GM04503 (cell line): ENCODE data around the gene TSPEAR.

Source experiments
- DNase-seq: peaks from one replicate; pipeline ENCODE4 v3.0.0-alpha.2; 2012; ENCODE audit warnings: low read depth

Gene TSPEAR

GRCh38 chr21:44527983-44528633 lies 183.3 kb downstream of the TSPEAR start:
- DNase-seq = no peak

DNA sequence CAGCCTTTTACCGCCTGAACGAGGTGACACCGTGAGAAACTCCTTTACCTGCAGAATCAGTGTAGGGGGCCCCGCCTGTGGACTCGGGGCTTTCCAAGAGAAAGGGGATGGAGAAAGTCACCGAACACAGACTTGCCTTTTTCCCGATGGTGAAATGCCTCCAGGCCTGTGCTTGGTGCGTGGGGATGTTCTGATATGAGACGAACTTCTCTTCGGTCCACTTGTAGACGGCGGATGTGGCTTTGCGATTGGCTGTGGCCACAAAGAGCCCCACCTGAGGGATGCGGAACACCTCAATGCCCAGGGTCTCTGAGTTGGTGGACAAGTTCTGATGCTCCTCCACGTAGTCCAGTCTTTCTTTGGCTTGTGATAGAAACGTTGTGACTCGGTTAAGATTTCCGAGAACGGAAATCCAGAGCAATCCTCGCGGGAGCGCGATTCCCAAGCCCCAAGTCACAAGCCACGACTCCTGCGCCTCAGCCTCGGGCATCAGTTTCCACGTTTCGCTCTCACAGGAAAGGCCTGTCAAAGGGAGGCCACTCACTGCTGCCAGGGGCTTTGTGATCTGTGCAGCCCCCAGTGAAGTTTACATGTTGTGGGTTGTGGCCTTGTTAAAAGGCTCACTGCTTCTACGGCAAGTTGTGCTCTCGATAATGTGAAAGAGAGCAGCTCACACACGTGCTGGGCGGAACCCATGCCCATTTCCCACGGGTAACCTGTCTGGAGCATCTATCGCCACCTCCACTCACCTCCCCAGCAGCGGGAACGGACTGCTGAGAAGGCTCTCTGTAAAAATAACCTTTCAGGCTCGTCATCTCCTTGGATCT lies 184.0 kb downstream of the TSPEAR start:
- DNase-seq = no peak

- no peak for DNase-seq
Measured at GRCh38 chr21:44526096-44526997, 185.0 kb downstream of the TSPEAR start.

DNA sequence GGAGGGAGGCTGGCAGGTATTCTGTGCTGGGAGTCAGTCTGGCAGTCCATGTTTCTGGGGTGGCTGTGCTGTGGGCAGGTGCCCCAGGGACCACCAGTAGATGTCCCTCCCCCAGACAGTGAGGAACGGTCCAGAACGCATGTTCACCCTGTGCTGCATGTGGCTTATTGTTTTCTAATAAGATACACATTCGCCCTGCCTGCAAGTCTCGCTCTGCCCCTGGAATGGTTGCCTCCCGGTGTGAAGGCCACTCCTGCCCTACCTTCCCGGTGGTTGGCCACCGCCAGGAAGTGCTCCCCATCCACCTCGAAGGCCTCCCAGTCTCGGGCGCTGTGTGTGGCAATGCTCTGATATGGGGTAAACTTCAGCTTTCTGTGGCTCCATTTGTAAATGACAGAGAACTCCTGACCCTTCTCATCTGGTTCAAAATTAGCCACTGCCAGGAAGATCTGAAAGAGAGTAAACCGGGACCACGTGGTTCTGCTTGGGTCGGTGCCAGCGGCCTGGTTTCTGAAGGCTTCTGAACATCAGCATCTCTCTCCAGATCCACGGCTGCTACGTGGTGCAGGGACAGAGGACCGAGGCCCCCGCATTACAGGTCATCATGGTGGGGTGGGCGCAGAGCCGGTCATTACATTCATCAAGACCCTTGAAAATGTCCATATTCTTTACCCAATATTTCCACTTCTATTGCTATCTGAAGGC lies 185.8 kb downstream of the TSPEAR start:
- DNase-seq = no peak

DNA sequence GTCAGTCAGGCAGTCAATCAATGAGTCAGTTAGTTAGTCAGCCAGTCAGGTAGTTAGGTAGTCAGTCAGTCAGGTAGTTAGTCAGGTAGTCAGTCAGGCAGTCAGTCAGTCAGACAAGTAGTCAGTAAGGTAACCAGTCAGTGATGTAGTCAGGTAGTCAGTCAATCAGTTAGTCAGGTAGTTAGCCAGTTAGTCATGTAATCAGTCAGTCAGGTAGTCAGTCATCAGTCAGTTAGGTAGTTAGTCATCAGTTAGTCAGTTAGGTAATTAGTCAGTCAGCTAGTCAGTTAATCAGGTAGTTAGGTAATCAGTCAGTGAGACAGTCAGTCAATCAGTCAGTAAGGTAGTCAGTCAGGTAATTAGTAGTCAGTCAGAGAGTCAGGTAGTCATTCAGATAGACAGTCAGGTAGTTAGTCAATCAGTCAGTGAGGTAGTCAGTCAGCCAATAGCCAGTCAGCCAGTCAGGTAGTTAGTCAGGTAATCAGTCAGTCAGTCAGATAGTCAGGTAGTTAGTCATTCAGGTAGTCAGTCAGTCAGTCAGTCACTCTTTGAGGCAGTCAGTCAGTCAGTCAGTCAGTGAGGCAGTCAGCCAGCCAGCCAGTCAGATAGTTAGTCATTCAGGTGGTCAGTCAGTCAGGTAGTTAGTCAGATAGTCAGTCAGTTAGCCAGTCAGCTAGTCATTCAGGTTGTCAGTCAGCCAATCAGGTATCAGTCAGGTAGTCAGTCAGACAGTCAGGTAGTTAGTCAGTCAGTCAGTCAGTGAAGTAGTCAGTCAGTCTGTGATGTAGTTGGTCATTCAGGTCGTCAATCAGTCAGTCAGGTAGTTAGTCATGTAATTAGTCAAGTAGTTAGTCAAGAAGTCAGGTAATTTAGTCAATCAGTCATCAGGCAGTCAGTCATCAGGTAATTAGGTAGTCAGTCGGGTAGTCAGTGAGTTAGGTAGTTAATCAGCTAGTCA lies 186.7 kb downstream of the TSPEAR start:
- no peak for DNase-seq

DNA sequence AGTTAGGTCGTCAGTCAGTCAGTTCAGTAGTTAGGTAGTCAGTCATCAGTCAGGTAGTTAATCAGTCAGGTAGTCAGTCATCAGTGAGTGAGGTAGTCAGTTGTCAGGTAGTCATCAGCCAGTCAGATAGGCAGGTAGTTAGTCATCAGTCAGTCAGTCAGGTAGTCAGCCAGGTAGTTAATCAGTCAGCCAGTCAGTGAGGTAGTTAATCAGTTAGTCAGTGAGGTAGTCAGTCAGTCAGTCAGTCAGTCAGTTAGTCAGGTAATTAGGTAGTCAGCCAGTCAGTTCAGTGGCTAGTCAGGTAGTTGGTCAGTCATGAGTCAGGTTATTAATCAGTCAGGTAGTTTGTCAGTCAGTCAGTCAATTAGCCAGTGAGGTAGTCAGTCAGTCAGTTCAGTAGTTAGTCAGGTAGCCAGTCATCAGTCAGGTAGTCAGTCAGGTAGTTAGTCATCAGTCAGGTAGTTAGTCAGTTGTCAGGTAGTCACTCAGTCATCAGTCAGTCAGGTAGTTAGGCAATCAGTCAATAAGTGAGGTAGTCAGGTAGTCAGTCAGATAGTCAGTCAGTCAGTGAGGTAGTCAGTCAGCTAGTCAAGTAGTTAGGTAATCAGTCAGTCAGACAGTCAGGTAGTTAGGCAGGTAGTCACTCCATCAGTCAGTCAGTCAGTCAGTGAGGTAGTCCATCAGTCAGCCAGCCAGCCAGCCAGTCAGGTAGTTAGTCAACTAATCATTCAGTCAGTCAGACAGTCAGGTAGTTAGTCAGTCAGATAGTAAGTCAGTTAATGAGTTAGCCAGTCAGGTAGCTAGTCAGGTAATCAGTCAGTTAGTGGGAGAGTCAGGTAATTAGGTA lies 187.6 kb downstream of the TSPEAR start:
- DNase-seq = no peak

DNA sequence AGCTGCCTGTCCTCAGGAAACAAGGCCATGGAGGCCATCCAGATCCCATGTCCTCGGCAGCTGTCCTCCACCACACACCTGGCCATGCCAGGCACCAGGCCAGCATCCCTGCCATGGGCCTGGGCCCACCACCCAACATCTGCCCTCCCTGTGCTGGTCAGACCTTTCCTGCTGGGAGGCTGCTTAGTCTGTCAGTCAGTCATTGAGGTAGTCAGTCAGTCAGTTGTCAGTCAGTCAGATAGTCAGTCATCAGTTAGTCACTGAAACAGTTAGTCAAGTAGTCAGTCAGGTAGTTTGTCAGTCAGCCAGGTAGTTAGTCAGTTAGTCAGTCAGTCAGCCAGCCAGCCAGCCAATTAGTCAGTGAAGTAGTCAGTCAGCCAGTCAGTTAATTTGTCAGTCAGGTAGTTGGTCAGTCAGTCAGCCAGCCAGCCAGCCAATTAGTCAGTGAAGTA lies 188.6 kb downstream of the TSPEAR start:
- no peak for DNase-seq

- DNase-seq = no peak
Measured at GRCh38 chr21:44521928-44522752, 189.2 kb downstream of the TSPEAR start.

DNA sequence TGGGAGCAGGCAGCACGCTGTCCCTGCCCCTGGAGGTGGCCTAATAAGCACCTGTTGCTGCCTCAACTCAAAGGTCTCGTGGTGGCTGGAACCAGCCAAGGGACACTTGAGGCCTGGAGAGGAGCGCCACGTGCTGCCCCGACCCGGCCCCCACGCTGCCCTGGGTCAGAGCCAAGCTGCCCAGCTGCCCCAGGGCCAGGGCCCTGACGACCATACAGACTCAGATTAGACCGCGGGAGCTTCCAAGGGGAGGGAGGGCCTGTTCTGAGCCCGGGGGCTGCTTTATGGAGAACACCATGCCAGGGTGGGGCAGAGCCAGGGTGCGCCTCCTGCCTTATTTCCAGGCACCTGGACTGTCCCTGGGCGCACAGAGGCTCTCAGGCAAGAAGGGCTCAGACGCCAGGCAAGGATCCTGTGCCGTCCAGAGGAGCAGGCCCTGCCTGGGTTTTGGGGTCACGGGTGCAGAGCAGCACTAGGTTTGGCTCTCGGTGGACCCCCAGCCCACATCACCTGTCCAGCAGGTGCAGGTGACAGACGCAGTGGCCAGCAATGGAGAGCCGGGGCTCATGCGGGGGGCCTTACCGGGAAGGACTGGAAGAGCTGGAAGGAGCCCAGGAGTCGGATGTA lies 190.0 kb downstream of the TSPEAR start:
- DNase-seq = no peak

DNA sequence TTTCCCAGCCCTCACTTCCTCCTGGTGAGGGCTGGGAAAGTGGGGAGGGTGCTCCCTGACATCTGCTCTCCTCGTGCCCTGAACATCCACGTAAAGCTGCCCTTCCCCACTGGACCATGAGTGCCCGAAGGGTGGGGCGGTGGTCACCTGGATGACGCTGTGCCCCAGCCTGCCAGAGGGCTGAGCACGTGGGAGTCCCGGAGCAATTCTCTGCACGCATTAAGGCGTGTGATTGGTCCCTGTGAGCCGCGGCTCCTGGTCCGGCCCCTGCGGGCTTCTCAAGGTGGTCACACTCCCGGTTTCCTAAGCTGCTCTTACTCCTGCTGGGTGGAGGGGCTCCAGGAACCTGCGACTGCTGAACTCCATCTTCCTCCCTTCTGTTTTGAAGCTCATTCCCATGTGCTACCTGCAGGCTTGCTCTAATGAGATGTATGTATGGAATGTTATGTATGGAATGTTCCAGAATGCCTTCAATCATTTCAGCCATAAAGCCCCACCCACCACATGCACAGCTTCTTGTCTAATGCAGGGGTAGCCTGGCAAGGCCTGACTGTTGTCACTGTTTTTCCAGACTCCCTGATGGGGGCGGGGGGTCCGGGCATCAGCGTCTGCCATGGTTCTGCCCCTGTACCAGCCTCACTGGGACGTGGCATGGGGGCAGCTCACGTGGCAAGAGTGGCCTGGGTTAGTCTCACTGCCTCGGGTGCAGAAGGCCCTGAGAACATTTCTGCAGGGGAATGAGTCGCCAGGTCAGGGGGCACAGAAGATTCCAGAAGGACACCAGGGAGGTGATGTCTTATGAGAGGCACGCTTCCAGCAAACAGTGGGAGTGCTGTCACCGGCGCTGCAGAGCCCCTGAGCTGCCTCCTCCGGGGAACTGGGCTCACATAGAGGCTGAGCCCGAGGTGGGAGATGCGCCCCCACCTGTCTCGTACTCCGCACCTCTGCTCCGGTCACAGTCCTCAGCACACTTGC lies 190.8 kb downstream of the TSPEAR start:
- DNase-seq = no peak

- no peak for DNase-seq
Measured at GRCh38 chr21:44519346-44520325, 191.7 kb downstream of the TSPEAR start.

- no peak for DNase-seq
Measured at GRCh38 chr21:44518686-44519085, 192.7 kb downstream of the TSPEAR start.

DNA sequence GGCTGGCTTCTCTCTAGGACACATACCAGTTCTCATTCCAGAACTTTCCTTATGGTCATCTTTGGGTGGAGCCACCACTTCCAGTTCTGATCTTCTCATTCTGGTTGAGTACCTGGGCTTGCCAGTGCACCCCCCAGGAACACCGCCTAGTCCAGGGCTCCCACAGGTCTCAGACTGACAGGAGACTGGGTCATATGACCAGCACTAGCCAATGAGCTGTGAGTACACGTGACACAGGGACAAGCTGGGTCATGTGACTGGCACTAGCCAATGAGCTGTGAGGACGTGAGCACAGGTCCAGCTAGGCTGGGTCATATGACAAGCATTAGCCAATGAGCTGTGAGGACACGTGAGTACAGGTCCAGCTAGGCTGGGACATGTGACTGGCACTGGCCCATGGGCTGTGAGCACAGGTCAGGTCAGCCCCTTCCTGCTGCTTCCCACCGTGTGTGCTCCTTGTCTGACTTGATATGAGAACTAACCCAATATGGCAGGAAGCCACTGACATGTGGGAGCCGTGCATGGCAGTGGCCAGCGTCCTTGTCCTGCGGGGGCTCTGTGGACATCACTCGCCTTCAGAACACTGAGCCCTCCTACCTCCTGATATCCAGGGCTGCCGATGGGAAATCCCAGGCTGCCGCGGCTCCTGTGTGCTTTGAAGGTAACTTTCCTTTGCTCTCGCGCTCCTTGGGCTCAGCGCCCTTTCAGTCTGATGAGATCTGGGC lies 194.0 kb downstream of the TSPEAR start:
- DNase-seq = no peak

DNA sequence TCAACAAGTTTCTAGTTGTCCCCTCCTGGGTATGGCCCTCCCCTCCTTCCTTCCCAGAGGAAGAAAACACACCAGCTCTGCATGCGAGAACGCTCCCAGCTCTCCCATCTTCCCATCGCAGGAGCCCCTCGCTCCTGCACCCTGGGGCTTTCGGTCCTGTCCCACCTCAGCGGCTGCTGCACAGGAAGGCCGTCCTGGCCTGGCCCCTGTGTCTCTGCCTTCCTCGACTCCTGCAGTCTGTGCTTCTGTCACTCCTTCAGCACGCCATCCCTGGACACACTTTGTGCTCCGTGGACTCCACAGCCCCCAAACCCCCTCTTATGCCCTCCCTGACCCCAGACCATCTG lies 194.6 kb downstream of the TSPEAR start:
- DNase-seq = no peak

DNA sequence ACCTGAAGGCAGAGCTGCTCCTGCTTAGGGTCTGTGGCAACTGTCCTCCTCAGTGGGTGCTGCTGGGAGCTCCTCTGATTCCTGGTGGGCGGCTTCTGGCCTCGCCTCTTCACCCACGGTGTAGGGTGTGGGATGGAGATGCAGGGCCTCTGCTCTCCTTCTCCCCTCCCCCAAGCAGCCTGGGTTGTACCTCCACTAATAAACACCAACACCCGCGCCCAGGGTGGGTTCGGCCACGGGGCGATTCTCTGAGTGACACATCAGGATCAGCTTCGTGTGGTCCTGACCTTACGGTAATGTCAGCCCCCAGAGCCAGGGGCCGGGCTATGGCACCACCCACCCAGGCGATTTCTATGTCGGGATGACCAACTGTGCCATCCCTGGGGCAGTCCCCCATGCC lies 195.0 kb downstream of the TSPEAR start:
- no peak for DNase-seq
